ENCODE results near the gene HTD2. TPM values are rescaled to one million over a fixed set of nuclear protein-coding genes. Genes with fewer than 3 reads are reported as not detected.
"Not testable (repeated sequence)": the region's sequence is repeated elsewhere in the genome, so short reads cannot be mapped to it uniquely, and the experiment has no call there.

The HTD2 gene
- total RNA-seq, 1 donor from 2014 or later = 7.7 TPM

GRCh38 chr3:58287354-58287753 is 19.0 kb upstream of the HTD2 start:
- TF ChIP-seq EZH2 (IDR thresholded peaks at IDR 0.05; ENCODE audit: insufficient read depth, low read length) (no peak), CTCF (IDR thresholded peaks at IDR 0.05; ENCODE audit: insufficient read depth, low read depth, low read length) (no peak)
- no peak overlapping the region for H3K4me3 Mint-ChIP-seq (ENCODE audit: unreplicated experiment)
- no peak overlapping the region for H3K9ac ChIP-seq (ENCODE audit: low read length)
- H3K4me2 ChIP-seq (ENCODE audit: low read length) = no peak overlapping the region
- H3K27me3 ChIP-seq (ENCODE audit: insufficient read depth, low read length) = no peaks in the 10 kb centered on the region
- H3K27ac Mint-ChIP-seq (ENCODE audit: unreplicated experiment) = no peak overlapping the region
- no peak overlapping the region for H2AFZ ChIP-seq (ENCODE audit: low read depth, low read length)
- no peaks in the 10 kb centered on the region for H3K27me3 Mint-ChIP-seq (ENCODE audit: low read depth, unreplicated experiment)
- H3K9me3 ChIP-seq (ENCODE audit: insufficient read depth, low read depth, low read length) = no peaks in the 10 kb centered on the region
- H3K4me1 ChIP-seq (ENCODE audit: insufficient read depth, low read length) = no peaks in the 10 kb centered on the region
- H3K36me3 Mint-ChIP-seq (ENCODE audit: low read depth, unreplicated experiment) = peaks cover 7% of the 10 kb centered on the region
- FAIRE-seq (no peak), DNase-seq (ENCODE audit: low read depth) (no peak)
- H3K36me3 ChIP-seq (ENCODE audit: insufficient read depth, low read length) = peaks cover 3% of the 10 kb centered on the region
- no peak overlapping the region for H3K27ac ChIP-seq (ENCODE audit: low read depth, low read length)
- H3K9me3 Mint-ChIP-seq (ENCODE audit: unreplicated experiment) = peaks cover 3% of the 10 kb centered on the region
- no peaks in the 10 kb centered on the region for H3K4me1 Mint-ChIP-seq (ENCODE audit: low read depth, unreplicated experiment)
- H4K20me1 ChIP-seq (ENCODE audit: insufficient read depth, low read length) = no peaks in the 10 kb centered on the region
- H3K79me2 ChIP-seq (ENCODE audit: insufficient read depth, low read length) = no peaks in the 10 kb centered on the region
- H3K4me3 ChIP-seq (ENCODE audit: insufficient read depth, low read depth, low read length) = no peak overlapping the region

- H3K27me3 Mint-ChIP-seq (ENCODE audit: low read depth, unreplicated experiment) = peaks cover 2% of the 10 kb centered on the region
- peaks cover 3% of the 10 kb centered on the region for H3K9me3 Mint-ChIP-seq (ENCODE audit: unreplicated experiment)
- TF ChIP-seq EZH2 (IDR thresholded peaks at IDR 0.05; ENCODE audit: insufficient read depth, low read length) (no peak), CTCF (IDR thresholded peaks at IDR 0.05; ENCODE audit: insufficient read depth, low read depth, low read length) (peak; percentile 9)
- no peaks in the 10 kb centered on the region for H3K4me1 Mint-ChIP-seq (ENCODE audit: low read depth, unreplicated experiment)
- peaks cover 7% of the 10 kb centered on the region for H3K36me3 Mint-ChIP-seq (ENCODE audit: low read depth, unreplicated experiment)
- Histone ChIP-seq H3K79me2 (ENCODE audit: insufficient read depth, low read length) (no peaks in the 10 kb centered on the region), H3K4me2 (ENCODE audit: low read length) (no peak overlapping the region), H2AFZ (ENCODE audit: low read depth, low read length) (no peak overlapping the region), H3K4me3 (ENCODE audit: insufficient read depth, low read depth, low read length) (no peak overlapping the region), H3K4me1 (ENCODE audit: insufficient read depth, low read length) (no peaks in the 10 kb centered on the region), H3K9ac (ENCODE audit: low read length) (no peak overlapping the region), H3K9me3 (ENCODE audit: insufficient read depth, low read depth, low read length) (no peaks in the 10 kb centered on the region), H3K27ac (ENCODE audit: low read depth, low read length) (no peak overlapping the region), H4K20me1 (ENCODE audit: insufficient read depth, low read length) (no peaks in the 10 kb centered on the region), H3K27me3 (ENCODE audit: insufficient read depth, low read length) (no peaks in the 10 kb centered on the region), H3K36me3 (ENCODE audit: insufficient read depth, low read length) (peaks cover 3% of the 10 kb centered on the region)
- DNase-seq (ENCODE audit: low read depth) = no peak
- FAIRE-seq = no peak
- H3K4me3 Mint-ChIP-seq (ENCODE audit: unreplicated experiment) = no peak overlapping the region
- H3K27ac Mint-ChIP-seq (ENCODE audit: unreplicated experiment) = no peak overlapping the region
Observed at GRCh38 chr3:58288011-58288728, 18.1 kb upstream of the HTD2 start.

- H3K27ac ChIP-seq (ENCODE audit: low read depth, low read length); DNase-seq (ENCODE audit: low read depth); H3K36me3 Mint-ChIP-seq (ENCODE audit: low read depth, unreplicated experiment); H3K9ac ChIP-seq (ENCODE audit: low read length); H3K4me1 ChIP-seq (ENCODE audit: insufficient read depth, low read length); FAIRE-seq; H3K27me3 ChIP-seq (ENCODE audit: insufficient read depth, low read length); H4K20me1 ChIP-seq (ENCODE audit: insufficient read depth, low read length); H3K4me2 ChIP-seq (ENCODE audit: low read length); H3K27ac Mint-ChIP-seq (ENCODE audit: unreplicated experiment); H3K4me3 Mint-ChIP-seq (ENCODE audit: unreplicated experiment); H3K79me2 ChIP-seq (ENCODE audit: insufficient read depth, low read length); H3K4me3 ChIP-seq (ENCODE audit: insufficient read depth, low read depth, low read length); H3K9me3 ChIP-seq (ENCODE audit: insufficient read depth, low read depth, low read length); H3K27me3 Mint-ChIP-seq (ENCODE audit: low read depth, unreplicated experiment); H3K4me1 Mint-ChIP-seq (ENCODE audit: low read depth, unreplicated experiment); H3K36me3 ChIP-seq (ENCODE audit: insufficient read depth, low read length); H3K9me3 Mint-ChIP-seq (ENCODE audit: unreplicated experiment); H2AFZ ChIP-seq (ENCODE audit: low read depth, low read length): not testable (repeated sequence)
Observed at GRCh38 chr3:58288964-58289613, 17.2 kb upstream of the HTD2 start.

GRCh38 chr3:58290446-58290845 is 15.9 kb upstream of the HTD2 start:
- not testable (repeated sequence) for H3K36me3 ChIP-seq (ENCODE audit: insufficient read depth, low read length); H3K79me2 ChIP-seq (ENCODE audit: insufficient read depth, low read length); H2AFZ ChIP-seq (ENCODE audit: low read depth, low read length); H3K27me3 Mint-ChIP-seq (ENCODE audit: low read depth, unreplicated experiment); DNase-seq (ENCODE audit: low read depth); H3K27ac Mint-ChIP-seq (ENCODE audit: unreplicated experiment); H3K4me3 Mint-ChIP-seq (ENCODE audit: unreplicated experiment); H4K20me1 ChIP-seq (ENCODE audit: insufficient read depth, low read length); H3K27me3 ChIP-seq (ENCODE audit: insufficient read depth, low read length); H3K9me3 Mint-ChIP-seq (ENCODE audit: unreplicated experiment); H3K27ac ChIP-seq (ENCODE audit: low read depth, low read length); H3K4me3 ChIP-seq (ENCODE audit: insufficient read depth, low read depth, low read length); H3K4me2 ChIP-seq (ENCODE audit: low read length); H3K36me3 Mint-ChIP-seq (ENCODE audit: low read depth, unreplicated experiment); H3K4me1 Mint-ChIP-seq (ENCODE audit: low read depth, unreplicated experiment); H3K9me3 ChIP-seq (ENCODE audit: insufficient read depth, low read depth, low read length); H3K9ac ChIP-seq (ENCODE audit: low read length); FAIRE-seq; H3K4me1 ChIP-seq (ENCODE audit: insufficient read depth, low read length)

Data from astrocyte (in vitro differentiated cells and primary cell).